ENCODE data around the gene ACVR1C.
"Not testable (repeated sequence)": the region's sequence is repeated elsewhere in the genome, so short reads cannot be mapped to it uniquely, and the experiment has no call there.

The ACVR1C gene

GRCh38 chr2:157574165-157574564 lies 54.5 kb downstream of the ACVR1C start:
- DNase-seq (ENCODE audit: low read depth, low spot score), result no peak

- DNase-seq (ENCODE audit: low read depth, low spot score), result no peak
Observed at GRCh38 chr2:157572725-157573124, 55.9 kb downstream of the ACVR1C start.

- not testable (repeated sequence) for DNase-seq (ENCODE audit: low read depth, low spot score)
Observed at GRCh38 chr2:157566623-157567022, 62.0 kb downstream of the ACVR1C start.

GRCh38 chr2:157566113-157566512 lies 62.6 kb downstream of the ACVR1C start:
- not testable (repeated sequence) for DNase-seq (ENCODE audit: low read depth, low spot score)

GRCh38 chr2:157565550-157565949 lies 63.1 kb downstream of the ACVR1C start:
- no peak for DNase-seq (ENCODE audit: low read depth, low spot score)

- no peak for DNase-seq (ENCODE audit: low read depth, low spot score)
Observed at GRCh38 chr2:157559890-157560289, 68.8 kb downstream of the ACVR1C start.

GRCh38 chr2:157559461-157559860 lies 69.2 kb downstream of the ACVR1C start:
- DNase-seq (ENCODE audit: low read depth, low spot score), result no peak

- no peak for DNase-seq (ENCODE audit: low read depth, low spot score)
Observed at GRCh38 chr2:157559061-157559460, 69.6 kb downstream of the ACVR1C start.

- DNase-seq (ENCODE audit: low read depth, low spot score), result no peak
Observed at GRCh38 chr2:157557770-157558169, 70.9 kb downstream of the ACVR1C start.

GRCh38 chr2:157540102-157540501 lies 88.6 kb downstream of the ACVR1C start:
- DNase-seq (ENCODE audit: low read depth, low spot score), result no peak

GRCh38 chr2:157538064-157538463 lies 90.6 kb downstream of the ACVR1C start:
- no peak for DNase-seq (ENCODE audit: low read depth, low spot score)

- no peak for DNase-seq (ENCODE audit: low read depth, low spot score)
Observed at GRCh38 chr2:157536815-157537214, 91.8 kb downstream of the ACVR1C start.

- DNase-seq (ENCODE audit: low read depth, low spot score), result no peak
Observed at GRCh38 chr2:157528963-157529751, 99.5 kb downstream of the ACVR1C start.

GRCh38 chr2:157526070-157526469 lies 102.6 kb downstream of the ACVR1C start:
- no peak for DNase-seq (ENCODE audit: low read depth, low spot score)

GRCh38 chr2:157523270-157524247 lies 105.1 kb downstream of the ACVR1C start:
- DNase-seq (ENCODE audit: low read depth, low spot score), result no peak

- DNase-seq (ENCODE audit: low read depth, low spot score), result not testable (repeated sequence)
Observed at GRCh38 chr2:157514966-157515365, 113.7 kb downstream of the ACVR1C start.

GRCh38 chr2:157509744-157510143 lies 118.9 kb downstream of the ACVR1C start:
- DNase-seq (ENCODE audit: low read depth, low spot score), result no peak

GRCh38 chr2:157508676-157509075 lies 120.0 kb downstream of the ACVR1C start:
- no peak for DNase-seq (ENCODE audit: low read depth, low spot score)

GRCh38 chr2:157506586-157506985 lies 122.1 kb downstream of the ACVR1C start:
- DNase-seq (ENCODE audit: low read depth, low spot score), result no peak

GRCh38 chr2:157504623-157505022 lies 124.0 kb downstream of the ACVR1C start:
- no peak for DNase-seq (ENCODE audit: low read depth, low spot score)

- DNase-seq (ENCODE audit: low read depth, low spot score), result no peak
Observed at GRCh38 chr2:157501026-157501425, 127.6 kb downstream of the ACVR1C start.

- no peak for DNase-seq (ENCODE audit: low read depth, low spot score)
Observed at GRCh38 chr2:157500334-157500733, 128.3 kb downstream of the ACVR1C start.
